AG04449 (cell line): ENCODE results near the gene PCBP3.

Experiments used
- CTCF ChIA-PET: fragments of 350-600 bp; formaldehyde crosslinking; extraction: SDS; loops from one replicate; lab custom pipeline; 2021; ENCODE audit warnings: antibody characterized with exemption; lab: Yijun Ruan, JAX
- POLR2A ChIA-PET: fragments of 400-600, 350-600 bp; formaldehyde crosslinking; extraction: SDS; loops from one replicate; lab custom pipeline; 2020; ENCODE audit warnings: antibody characterized with exemption, inconsistent platforms; lab: Yijun Ruan, JAX
- DNase-seq: peaks from one replicate; pipeline ENCODE4 v3.0.0-alpha.2; 2010; ENCODE audit warnings: low read depth, low spot score
- H3K4me3 ChIP-seq: 2 replicates; pipeline ENCODE4 v1.5.1; 2011; ENCODE audit warnings: low read depth, mild to moderate bottlenecking, control low read depth, low read length
- TF ChIP-seq, protein P1 (sequence below): IDR thresholded peaks from one replicate; pipeline ENCODE4 v1.5.1; 2011; ENCODE audit warnings: mild to moderate bottlenecking, moderate library complexity, low read length, control low read depth, inconsistent platforms; ENCODE audit not compliant: insufficient read depth; ENCODE audit errors: missing control alignments

Gene PCBP3

DNA sequence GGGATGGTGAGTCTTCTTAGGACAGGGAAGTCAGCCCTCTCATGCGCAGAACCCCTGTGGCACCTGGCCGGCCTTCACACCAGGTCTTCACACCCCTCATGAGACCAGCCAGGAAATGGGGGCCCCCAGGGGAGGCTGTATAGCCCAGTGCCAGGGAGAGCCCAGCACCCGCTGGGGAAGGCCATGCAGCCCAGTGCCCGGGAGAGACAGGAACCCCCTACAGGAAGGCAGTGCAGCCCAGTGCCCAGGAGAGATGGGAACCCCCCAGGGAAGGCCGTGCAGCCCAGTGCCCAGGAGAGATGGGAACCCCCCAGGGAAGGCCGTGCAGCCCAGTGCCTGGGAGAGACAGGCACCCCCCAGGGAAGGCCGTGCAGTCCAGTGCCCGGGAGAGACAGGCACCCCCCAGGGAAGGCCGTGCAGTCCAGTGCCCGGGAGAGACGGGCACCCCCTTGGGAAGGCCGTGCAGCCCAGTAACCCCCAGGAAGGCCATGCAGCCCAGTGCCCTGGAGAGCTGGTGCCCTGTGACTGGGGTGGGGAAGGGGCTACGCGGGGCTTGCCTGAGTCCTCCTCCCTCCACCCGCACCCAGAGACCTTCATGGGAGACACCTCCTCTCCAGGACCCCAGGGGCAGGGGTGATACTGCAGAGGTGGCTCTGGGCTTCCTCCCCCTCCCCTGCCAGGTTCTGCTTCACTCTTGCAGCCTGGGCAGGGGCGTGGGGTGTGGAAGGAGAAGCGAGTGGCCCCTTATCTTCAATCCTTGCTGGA is 227.5 kb downstream of the PCBP3 start:
- CTCF ChIA-PET, result interaction anchor here (1.7 to 2.6 kb wide), 3 partner anchors 10 to 13 kb away, joined by 3 to 27 read pairs (median 11); no protein-coding TSS in a partner anchor
- POLR2A ChIA-PET, result no interaction called here
- TF ChIP-seq, protein P1, sequence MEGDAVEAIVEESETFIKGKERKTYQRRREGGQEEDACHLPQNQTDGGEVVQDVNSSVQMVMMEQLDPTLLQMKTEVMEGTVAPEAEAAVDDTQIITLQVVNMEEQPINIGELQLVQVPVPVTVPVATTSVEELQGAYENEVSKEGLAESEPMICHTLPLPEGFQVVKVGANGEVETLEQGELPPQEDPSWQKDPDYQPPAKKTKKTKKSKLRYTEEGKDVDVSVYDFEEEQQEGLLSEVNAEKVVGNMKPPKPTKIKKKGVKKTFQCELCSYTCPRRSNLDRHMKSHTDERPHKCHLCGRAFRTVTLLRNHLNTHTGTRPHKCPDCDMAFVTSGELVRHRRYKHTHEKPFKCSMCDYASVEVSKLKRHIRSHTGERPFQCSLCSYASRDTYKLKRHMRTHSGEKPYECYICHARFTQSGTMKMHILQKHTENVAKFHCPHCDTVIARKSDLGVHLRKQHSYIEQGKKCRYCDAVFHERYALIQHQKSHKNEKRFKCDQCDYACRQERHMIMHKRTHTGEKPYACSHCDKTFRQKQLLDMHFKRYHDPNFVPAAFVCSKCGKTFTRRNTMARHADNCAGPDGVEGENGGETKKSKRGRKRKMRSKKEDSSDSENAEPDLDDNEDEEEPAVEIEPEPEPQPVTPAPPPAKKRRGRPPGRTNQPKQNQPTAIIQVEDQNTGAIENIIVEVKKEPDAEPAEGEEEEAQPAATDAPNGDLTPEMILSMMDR, result no peak
- H3K4me3 ChIP-seq, result no peak overlapping the region
- DNase-seq, result no peak

DNA sequence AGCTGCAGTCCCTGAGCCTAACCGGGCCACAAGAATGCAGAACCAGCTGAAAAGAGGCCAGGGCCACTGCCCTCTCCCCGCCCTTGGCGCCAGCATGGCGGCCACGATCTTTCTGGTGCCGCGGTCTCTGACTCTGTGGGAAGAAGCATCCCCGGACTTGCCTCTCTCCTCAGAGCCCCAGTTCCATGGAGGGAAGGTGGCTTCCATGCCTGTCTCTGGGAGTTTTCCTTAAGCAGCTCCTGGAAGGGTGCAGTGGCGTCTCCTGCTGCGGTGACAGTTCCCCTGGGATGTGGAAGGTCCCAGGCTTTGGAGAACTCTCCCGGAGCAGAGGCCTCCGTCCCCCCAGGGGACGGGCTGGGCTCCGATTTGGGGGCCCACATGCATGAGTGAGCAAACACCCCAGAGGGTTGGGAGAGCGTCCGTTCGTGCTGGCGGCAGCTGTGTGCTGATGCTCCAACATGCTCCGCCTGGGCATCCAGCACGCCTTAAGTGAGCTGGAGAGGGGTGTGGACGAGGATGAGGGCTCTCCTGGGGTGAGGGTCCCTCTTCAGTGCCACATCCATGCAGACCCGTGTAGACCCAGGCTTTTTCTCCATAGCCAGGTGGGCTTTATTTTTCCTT is 228.2 kb downstream of the PCBP3 start:
- CTCF ChIA-PET, result interaction anchor here (0.6 to 1.8 kb wide), 3 partner anchors 9 to 18 kb away, joined by 3 to 11 read pairs (median 3); no protein-coding TSS in a partner anchor
- no peak for DNase-seq
- H3K4me3 ChIP-seq, result no peak overlapping the region
- POLR2A ChIA-PET, result no interaction called here
- TF ChIP-seq, protein P1, result no peak

DNA sequence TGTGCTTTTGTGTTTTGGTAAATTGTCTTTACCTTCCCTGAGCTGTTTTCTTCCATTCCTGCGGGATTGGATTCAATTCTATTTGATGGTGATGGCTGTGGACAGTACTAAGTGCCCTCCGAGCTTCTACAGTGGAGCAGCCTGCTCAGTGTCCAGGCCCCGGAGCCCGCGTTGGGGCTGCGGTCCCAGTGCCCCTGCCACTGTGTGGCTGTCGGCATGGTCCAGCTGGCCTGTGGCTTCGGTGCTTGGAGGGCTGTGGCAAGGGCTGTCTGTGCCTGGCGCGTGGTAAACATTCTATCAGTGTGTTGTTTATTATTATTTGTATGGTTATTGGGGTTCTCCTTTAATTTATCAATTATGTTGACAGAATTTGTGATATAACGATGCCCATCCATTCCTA is 228.9 kb downstream of the PCBP3 start:
- no peak overlapping the region for H3K4me3 ChIP-seq
- TF ChIP-seq, protein P1, result no peak
- no peak for DNase-seq
- POLR2A ChIA-PET, result no interaction called here
- CTCF ChIA-PET, result interaction anchor here (1.7 to 1.8 kb wide), 2 partner anchors 8 to 11 kb away, joined by 3 to 11 read pairs; no protein-coding TSS in a partner anchor

DNA sequence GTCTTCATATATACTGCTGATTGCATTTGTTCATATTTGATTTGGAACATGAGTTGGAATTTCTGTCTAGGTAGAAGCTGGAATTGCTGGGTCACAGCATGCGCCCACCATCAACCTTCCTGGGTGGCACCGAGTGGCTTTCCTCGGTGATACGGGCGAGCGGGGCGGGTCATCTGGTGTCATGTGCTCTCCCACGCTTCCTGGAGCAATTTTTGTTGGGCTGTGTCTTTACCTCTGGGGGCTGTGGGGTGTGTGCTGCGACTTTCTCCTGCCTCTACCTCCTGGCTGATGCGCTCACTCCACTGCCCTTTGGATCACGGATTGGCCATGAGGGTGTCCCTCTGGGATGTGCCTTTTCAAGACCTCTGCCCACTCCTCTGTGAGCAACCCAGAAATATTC is 229.4 kb downstream of the PCBP3 start:
- ChIA-PET POLR2A (no interaction called here), CTCF (interaction anchor here (1.7 kb wide), 1 partner anchor 8 kb away, joined by 11 read pairs; no protein-coding TSS in a partner anchor)
- DNase-seq, result no peak
- TF ChIP-seq, protein P1, result no peak
- H3K4me3 ChIP-seq, result no peak overlapping the region

DNA sequence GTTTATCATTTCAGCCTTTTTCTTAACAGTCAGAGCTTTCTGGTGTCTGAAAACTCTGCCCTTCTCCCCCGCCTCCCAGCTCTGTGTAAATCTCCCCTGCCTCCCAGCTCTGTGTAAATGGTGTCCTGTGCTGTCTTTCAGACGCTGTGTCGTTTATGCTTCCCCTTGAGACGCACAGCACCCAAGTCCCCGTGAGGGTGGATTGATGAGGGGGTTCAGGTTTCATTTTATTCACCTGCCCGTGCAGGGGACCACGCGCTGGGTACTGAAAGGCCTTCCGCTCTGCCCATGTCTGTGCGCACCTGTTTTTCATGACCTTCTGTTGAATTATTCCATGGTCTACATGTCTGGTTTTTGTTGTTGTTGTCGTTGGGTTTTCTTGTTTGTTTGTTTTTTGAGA is 229.9 kb downstream of the PCBP3 start:
- no peak for DNase-seq
- TF ChIP-seq, protein P1, result no peak
- CTCF ChIA-PET, result interaction anchor here (1.1 kb wide), 1 partner anchor 52 kb away, joined by 3 read pairs; no protein-coding TSS in a partner anchor
- POLR2A ChIA-PET, result no interaction called here
- no peak overlapping the region for H3K4me3 ChIP-seq

DNA sequence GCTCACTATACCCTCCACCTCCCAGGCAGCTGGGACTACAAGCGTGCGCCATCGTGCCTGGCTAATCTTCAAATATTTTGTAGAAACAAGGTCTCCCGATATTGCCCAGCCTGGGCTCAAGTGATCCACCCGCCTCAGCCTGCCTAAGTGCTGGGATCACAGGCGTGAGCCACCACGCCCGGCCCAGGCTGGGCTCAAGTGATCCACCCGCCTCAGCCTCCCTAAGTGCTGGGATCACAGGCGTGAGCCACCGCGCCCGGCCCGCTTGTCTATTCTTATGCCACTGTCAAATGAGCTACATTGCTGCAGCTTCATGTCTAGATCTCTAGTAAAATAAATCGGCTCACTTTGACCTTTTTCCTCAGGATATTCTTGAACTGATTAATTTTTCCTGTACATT is 230.3 kb downstream of the PCBP3 start:
- TF ChIP-seq, protein P1, result no peak
- no peak for DNase-seq
- POLR2A ChIA-PET, result no interaction called here
- no peak overlapping the region for H3K4me3 ChIP-seq
- CTCF ChIA-PET, result interaction anchor here (1.1 kb wide), 1 partner anchor 53 kb away, joined by 3 read pairs; no protein-coding TSS in a partner anchor
